ENCODE results near the gene ABTB2. TPM values are rescaled to one million over a fixed set of nuclear protein-coding genes. Genes with fewer than 3 reads are reported as not detected.

Gene ABTB2
- total and polyA plus RNA-seq, 10 of the 15 experiments (the other 5 are each of a cell fraction or from before 2014, with no cell fraction given): 0.13 to 2.1 (median 0.72) TPM

GRCh38 chr11:34264303-34265110 lies 93.3 kb downstream of the ABTB2 start:
- POLR2A ChIA-PET: interaction anchor here (0.6 kb wide), 1 partner anchor 12 kb away, joined by 4 read pairs; no protein-coding TSS in a partner anchor
- no TSS peak for BruUV-seq (replicated peaks)
- no peaks in the 10 kb centered on the region for H3K9me3 ChIP-seq (replicated peaks; ENCODE audit: control insufficient read depth, insufficient read depth, low read length)
- CTCF ChIA-PET: interaction anchor here (0.6 to 1.3 kb wide), 2 partner anchors 9 to 93 kb away, joined by 3 to 4 read pairs; partner anchors contain the start of gene ABTB2
- ATAC-seq: no peak
- H3K9ac ChIP-seq (ENCODE audit: control insufficient read depth, insufficient read depth, low read length): no peak overlapping the region
- no peaks in the 10 kb centered on the region for H3K79me2 ChIP-seq (ENCODE audit: control insufficient read depth, insufficient read depth, low read length)
- H3K27me3 ChIP-seq (replicated peaks in 1 of 2; ENCODE audit: control insufficient read depth in 2 of 2, insufficient read depth in 2 of 2, low read length in 1 of 2): no peaks in the 10 kb centered on the region
- H2AFZ ChIP-seq (ENCODE audit: control insufficient read depth, low read depth, low read length): no peak overlapping the region
- FAIRE-seq: no peak
- intact Hi-C loops (cut with micrococcal nuclease; ENCODE audit: unreplicated experiment) (no loop called here), in situ Hi-C loops (cut with MboI) (no loop called here)
- RAD21 ChIA-PET (ENCODE audit: unreplicated experiment): interaction anchor here (1.3 kb wide), 1 partner anchor 93 kb away, joined by 3 read pairs; the partner anchor contains the start of gene ABTB2
- TF ChIP-seq IRF5 (IDR thresholded peaks at IDR 0.05; ENCODE audit: borderline replicate concordance): no peak
- no peak for TF ChIP-seq NR2C1 (IDR thresholded peaks at IDR 0.05)
- no peak for TF ChIP-seq ATF2 (IDR thresholded peaks at IDR 0.05; ENCODE audit: low read length)
- no peak for TF ChIP-seq EP300 (IDR thresholded peaks at IDR 0.05; ENCODE audit: borderline replicate concordance in 1 of 2, control insufficient read depth in 1 of 2, low read depth in 2 of 2, low read length in 2 of 2)
- no peak for TF ChIP-seq NRF1 (conservative IDR thresholded peaks at IDR 0.05; ENCODE audit: low read depth, low read length)
- no peak for TF ChIP-seq BRCA1 (IDR thresholded peaks at IDR 0.05; ENCODE audit: low read depth, low read length)
- TF ChIP-seq FOXK2 (IDR thresholded peaks at IDR 0.05): no peak
- TF ChIP-seq ASH2L (IDR thresholded peaks at IDR 0.05; ENCODE audit: borderline replicate concordance, low read depth): no peak
- no peak overlapping the region for H3K27ac ChIP-seq (ENCODE audit: control insufficient read depth, insufficient read depth)
- no peaks in the 10 kb centered on the region for H3K36me3 ChIP-seq (ENCODE audit: control insufficient read depth in 2 of 2, insufficient read depth in 2 of 2, low read length in 1 of 2)
- DNase-seq (ENCODE audit: low read depth, low spot score): no peak
- H3K4me2 ChIP-seq (ENCODE audit: control insufficient read depth, insufficient read depth): no peak overlapping the region
- SMC1A ChIA-PET (ENCODE audit: uncharacterized antibody, unreplicated experiment): interaction anchor here (1.2 to 1.5 kb wide), 2 partner anchors 15 to 34 kb away, joined by 3 read pairs; no protein-coding TSS in a partner anchor
- no peak overlapping the region for H3K4me3 ChIP-seq
- no peaks in the 10 kb centered on the region for H3K4me1 ChIP-seq (ENCODE audit: control insufficient read depth, insufficient read depth, low read length)
- no peaks in the 10 kb centered on the region for H4K20me1 ChIP-seq (ENCODE audit: control insufficient read depth, insufficient read depth)
- WGBS (ENCODE audit: insufficient coverage, insufficient replicate concordance, low lambda C conversion rate, missing lambda C conversion rate): 61% methylated on average over 11 of the region's 11 CpGs
